Brain microvascular endothelial cell (primary cell): ENCODE measurements around the gene JAK2.

ENCODE experiments used
- DNase-seq: peaks from one replicate; pipeline ENCODE4 v3.0.0-alpha.2; 2020
- H3K27ac ChIP-seq: fragments of 250-450 bp; sonication (Bioruptor Pico); 2 replicates; pipeline ENCODE4 v1.5.1; 2020; ENCODE audit warnings: mild to moderate bottlenecking, moderate library complexity
- H3K27me3 ChIP-seq: fragments of 250-450 bp; sonication (Bioruptor Pico); replicated peaks from 2 replicates; pipeline ENCODE4 v1.5.1; 2020; ENCODE audit warnings: mild to moderate bottlenecking
- H3K36me3 ChIP-seq: fragments of 250-450 bp; sonication (Bioruptor Pico); replicated peaks from 2 replicates; pipeline ENCODE4 v1.5.1; 2020; ENCODE audit warnings: mild to moderate bottlenecking
- H3K4me3 ChIP-seq: 2 replicates; pipeline ENCODE4 v1.5.1; 2011; ENCODE audit warnings: low read depth, mild to moderate bottlenecking, control low read depth, low read length, moderate library complexity
- in situ Hi-C: cut with HindIII; loops from 2 replicates; pipeline ENCODE4 v1.10.0; 2017; ENCODE audit warnings: low sequenced_read_pairs, low pct_ligation_motif_present
- TF ChIP-seq, protein P1 (sequence below): IDR thresholded peaks from 2 replicates; pipeline ENCODE4 v1.5.1; 2011; ENCODE audit warnings: low read depth, mild to moderate bottlenecking, moderate library complexity, low read length, control low read depth, inconsistent platforms; ENCODE audit errors: missing control alignments

Gene JAK2

DNA sequence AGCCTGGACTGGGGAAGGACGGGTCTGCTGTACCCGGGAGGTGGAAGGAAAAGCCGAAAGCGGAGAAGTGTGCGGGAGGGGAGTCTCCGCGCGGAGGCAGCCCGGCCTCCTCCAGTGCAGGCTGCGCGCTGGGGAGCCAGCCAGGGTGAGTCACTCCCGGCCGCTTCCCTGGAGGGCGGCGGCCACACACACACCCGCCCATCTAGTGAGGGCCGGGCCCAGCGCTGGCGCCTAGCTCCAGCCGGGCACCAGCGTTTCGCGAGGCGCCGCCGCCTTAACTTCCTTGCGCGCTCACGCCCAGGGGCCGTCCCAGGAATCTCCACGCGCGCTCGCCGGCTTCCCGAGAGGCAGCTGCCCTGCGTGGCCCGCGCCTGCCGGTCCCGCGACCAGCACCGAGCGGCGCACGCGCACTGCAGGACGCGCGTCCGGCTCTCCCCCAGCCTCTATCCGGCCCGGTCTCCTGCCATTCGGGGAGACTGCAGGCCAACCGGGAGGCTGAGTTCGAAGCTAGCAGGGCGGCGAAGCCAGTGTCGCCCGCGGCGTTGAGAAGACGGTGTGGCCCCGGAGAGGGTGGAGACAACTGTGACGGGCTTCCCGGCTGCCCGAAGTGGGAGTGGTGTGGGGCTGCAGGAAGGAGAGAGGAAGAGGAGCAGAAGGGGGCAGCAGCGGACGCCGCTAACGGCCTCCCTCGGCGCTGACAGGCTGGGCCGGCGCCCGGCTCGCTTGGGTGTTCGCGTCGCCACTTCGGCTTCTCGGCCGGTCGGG lies at the start of gene JAK2:
JAK2 (plus strand) TSS at position 652 of the 765 bp plus-strand sequence. CDS start 36,716 bp downstream, outside the sequence.
- Histone ChIP-seq H3K27me3 (no peaks in the 10 kb centered on the region), H3K4me3 (peak within 1 kb of the TSS; percentile 77), H3K36me3 (no peaks in the 10 kb centered on the region), H3K27ac (peak within 1 kb of the TSS; percentile 94)
- DNase-seq = peak; percentile 89
- TF ChIP-seq, protein P1, sequence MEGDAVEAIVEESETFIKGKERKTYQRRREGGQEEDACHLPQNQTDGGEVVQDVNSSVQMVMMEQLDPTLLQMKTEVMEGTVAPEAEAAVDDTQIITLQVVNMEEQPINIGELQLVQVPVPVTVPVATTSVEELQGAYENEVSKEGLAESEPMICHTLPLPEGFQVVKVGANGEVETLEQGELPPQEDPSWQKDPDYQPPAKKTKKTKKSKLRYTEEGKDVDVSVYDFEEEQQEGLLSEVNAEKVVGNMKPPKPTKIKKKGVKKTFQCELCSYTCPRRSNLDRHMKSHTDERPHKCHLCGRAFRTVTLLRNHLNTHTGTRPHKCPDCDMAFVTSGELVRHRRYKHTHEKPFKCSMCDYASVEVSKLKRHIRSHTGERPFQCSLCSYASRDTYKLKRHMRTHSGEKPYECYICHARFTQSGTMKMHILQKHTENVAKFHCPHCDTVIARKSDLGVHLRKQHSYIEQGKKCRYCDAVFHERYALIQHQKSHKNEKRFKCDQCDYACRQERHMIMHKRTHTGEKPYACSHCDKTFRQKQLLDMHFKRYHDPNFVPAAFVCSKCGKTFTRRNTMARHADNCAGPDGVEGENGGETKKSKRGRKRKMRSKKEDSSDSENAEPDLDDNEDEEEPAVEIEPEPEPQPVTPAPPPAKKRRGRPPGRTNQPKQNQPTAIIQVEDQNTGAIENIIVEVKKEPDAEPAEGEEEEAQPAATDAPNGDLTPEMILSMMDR = peak; percentile 63
- in situ Hi-C loops = no loop called here

DNA sequence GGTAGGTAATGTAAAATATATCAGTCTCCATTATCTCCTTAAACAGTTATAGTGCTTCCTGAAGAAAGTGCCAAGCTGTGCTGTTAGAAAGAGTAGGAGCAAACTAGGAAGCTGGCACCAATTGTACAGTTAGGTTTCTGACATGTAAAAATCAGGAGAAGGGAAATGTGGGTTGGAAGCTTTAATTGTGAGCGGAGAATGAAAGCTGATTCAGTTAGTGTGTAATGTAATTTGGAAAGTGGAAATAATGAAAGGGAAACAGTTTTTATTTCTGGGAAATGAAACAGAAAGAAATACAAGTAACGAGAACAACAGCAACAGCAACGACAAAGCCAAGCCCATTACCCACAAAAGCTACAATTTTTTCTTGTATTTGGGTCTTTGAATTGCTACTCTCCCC lies 48.8 kb upstream of the JAK2 start:
- TF ChIP-seq, protein P1 = no peak
- in situ Hi-C loops = no loop called here
- DNase-seq = no peak
- H3K36me3 ChIP-seq = no peaks in the 10 kb centered on the region
- H3K27ac ChIP-seq = no peak overlapping the region
- H3K4me3 ChIP-seq = no peak overlapping the region
- no peaks in the 10 kb centered on the region for H3K27me3 ChIP-seq

DNA sequence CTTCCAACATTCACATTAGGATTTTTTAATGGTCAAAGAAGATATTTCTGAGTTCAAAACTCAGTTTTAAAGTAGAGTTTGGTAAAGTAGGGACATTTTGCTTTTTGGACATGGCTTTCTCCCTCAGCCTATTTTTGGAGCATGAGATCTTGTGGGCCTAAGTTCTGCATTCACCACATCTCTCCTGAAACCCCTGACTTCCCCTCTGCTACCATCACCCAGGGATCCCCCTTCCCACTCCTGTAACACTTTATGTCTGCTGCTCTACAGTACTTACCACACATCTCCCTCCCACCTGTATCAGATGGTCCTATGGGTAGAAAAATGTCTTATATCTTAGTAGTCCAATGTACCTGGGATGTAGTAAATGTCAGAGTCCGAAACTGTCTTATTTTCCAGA lies 48.2 kb upstream of the JAK2 start:
- Histone ChIP-seq H3K27ac (no peak overlapping the region), H3K27me3 (no peaks in the 10 kb centered on the region), H3K36me3 (no peaks in the 10 kb centered on the region), H3K4me3 (no peak overlapping the region)
- DNase-seq = no peak
- in situ Hi-C loops = no loop called here
- TF ChIP-seq, protein P1 = no peak

DNA sequence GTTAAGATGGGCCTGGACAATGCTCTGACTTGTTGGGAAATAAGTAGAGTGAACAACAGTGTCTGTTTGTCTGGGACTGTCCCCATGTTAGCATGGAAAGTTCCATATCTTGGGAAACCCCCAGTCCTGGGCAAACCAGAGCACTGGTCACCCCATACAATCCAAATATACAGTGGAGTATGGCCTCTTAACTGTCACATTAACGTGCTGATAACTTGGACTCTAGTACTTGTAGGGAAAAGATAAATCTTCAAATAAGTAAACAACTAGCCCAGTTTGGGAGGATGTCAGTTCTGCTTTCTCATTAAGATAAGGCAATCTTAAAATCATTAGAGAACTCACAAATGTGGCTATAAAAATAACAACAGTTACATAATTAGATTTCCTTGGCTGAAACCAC lies 47.6 kb upstream of the JAK2 start:
- in situ Hi-C loops = no loop called here
- Histone ChIP-seq H3K4me3 (no peak overlapping the region), H3K27me3 (no peaks in the 10 kb centered on the region), H3K36me3 (no peaks in the 10 kb centered on the region), H3K27ac (no peak overlapping the region)
- TF ChIP-seq, protein P1 = no peak
- no peak for DNase-seq

DNA sequence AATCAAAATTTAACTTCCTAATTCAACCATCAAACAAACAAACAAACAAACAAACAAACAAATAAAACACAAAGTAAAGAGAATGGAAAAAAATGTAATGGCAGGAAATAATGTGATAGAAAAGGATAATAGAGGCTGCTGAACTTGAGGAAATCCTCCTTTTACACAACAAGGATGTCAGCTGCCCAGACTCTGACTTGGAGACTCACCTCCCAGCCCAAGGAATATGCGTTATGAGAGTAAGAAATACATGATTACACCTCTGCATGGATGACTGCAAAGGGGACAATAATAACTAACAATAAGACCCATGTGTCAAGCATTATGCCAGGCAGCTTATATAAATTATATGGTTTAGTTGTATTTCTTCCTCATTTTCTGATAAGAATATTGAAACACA lies 46.6 kb upstream of the JAK2 start:
- TF ChIP-seq, protein P1 = no peak
- H3K36me3 ChIP-seq = no peaks in the 10 kb centered on the region
- DNase-seq = no peak
- H3K27me3 ChIP-seq = no peaks in the 10 kb centered on the region
- no peak overlapping the region for H3K4me3 ChIP-seq
- in situ Hi-C loops = no loop called here
- H3K27ac ChIP-seq = no peak overlapping the region

DNA sequence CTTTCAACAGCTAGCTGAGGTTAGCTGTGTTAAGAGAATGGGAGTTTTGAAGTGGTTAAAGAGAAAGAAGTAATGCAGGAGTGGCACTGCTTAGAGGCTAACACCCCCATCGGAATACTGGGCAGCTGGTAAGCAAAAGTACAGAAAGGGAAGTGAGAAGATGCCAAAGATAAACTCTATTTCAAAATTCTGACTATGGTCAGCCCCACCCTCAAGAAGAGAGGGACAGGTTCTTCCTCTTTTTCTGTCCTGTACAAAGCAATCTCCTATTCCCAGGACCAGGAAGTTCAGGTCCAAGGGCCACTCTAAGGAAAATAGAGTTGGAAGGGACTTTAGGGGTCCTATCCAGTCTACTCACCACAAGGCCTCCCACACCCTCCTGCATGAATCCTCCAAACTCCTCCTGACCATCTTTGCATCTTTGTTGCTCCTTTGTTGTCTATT lies 45.9 kb upstream of the JAK2 start:
- no peak for DNase-seq
- in situ Hi-C loops = no loop called here
- H3K27ac ChIP-seq = no peak overlapping the region
- TF ChIP-seq, protein P1 = no peak
- no peak overlapping the region for H3K4me3 ChIP-seq
- no peaks in the 10 kb centered on the region for H3K36me3 ChIP-seq
- no peaks in the 10 kb centered on the region for H3K27me3 ChIP-seq
